A673 (cell line): ENCODE data around the gene LIMK1.

ENCODE experiments used
- CTCF ChIP-seq: fragments of 300-800, 200-600 bp; sonication (generic); conservative IDR thresholded peaks from 2 replicates; pipeline ENCODE4 v1.5.1; 2017; ENCODE audit warnings: low read depth, mild to moderate bottlenecking, antibody characterized with exemption, low read length, moderate library complexity, mixed read lengths
- EZH2 ChIP-seq: fragments of 200-600 bp; sonication (generic); IDR thresholded peaks from 2 replicates; pipeline ENCODE4 v1.6.1; 2017; ENCODE audit warnings: borderline replicate concordance, low read depth, mild to moderate bottlenecking, mixed read lengths, antibody characterized with exemption, low read length; ENCODE audit not compliant: poor library complexity, severe bottlenecking

GRCh38 chr7:74084722-74085578 is 1.3 kb downstream of the LIMK1 start:
- no peak for TF ChIP-seq CTCF
- no peak for TF ChIP-seq EZH2
